Ovary (tissue), 9 donors: ENCODE results near the gene SLC7A9. TPM values are rescaled to one million over a fixed set of nuclear protein-coding genes. Genes with fewer than 3 reads are reported as not detected.

ENCODE experiments used
- DNase-seq, 5 donors: peaks; one replicate each; pipeline ENCODE4 v3.0.0-alpha.2; 2019 to 2020
- H3K27ac ChIP-seq, 2 donors: fragments of 200-600 bp; one replicate each; pipeline versions ENCODE4 v1.5.1 to v1.8.0; 2019 to 2022
- H3K27me3 ChIP-seq: fragments of 200-600 bp; one replicate; pipeline ENCODE4 v1.8.0; 2022
- H3K36me3 ChIP-seq: fragments of 200-600 bp; sonication (generic); one replicate; pipeline ENCODE4 v1.5.1; 2019
- H3K4me1 ChIP-seq: one replicate; pipeline ENCODE4 v1.8.1; 2013; ENCODE audit warnings: mild to moderate bottlenecking, moderate library complexity; ENCODE audit not compliant: insufficient read depth
- H3K4me3 ChIP-seq: fragments of 200-600 bp; sonication (generic); one replicate; pipeline ENCODE4 v1.5.1; 2017
- H3K9me3 ChIP-seq, 2 donors: fragments of 200-600 bp in 1 of 2; sonication (generic) in 1 of 2; one replicate each; pipeline versions ENCODE4 v1.5.1 to v1.8.1; 2013 to 2019; ENCODE audit warnings: mild to moderate bottlenecking in 1 of 2, moderate library complexity in 1 of 2
- EP300 ChIP-seq: sonication (generic); formaldehyde crosslinking; IDR thresholded peaks from one replicate; pipeline ENCODE4 v1.6.1; 2017; ENCODE audit warnings: antibody characterized with exemption
- POLR2A ChIP-seq: fragments of 450-650 bp; IDR thresholded peaks from one replicate; pipeline ENCODE4 v1.6.1; 2017; ENCODE audit warnings: antibody characterized with exemption, mild to moderate bottlenecking, moderate library complexity
- WGBS, 3 donors: extraction: QIAGEN DNeasy Blood & Tissue Kit in 1 of 3; methylation state at CpG; one replicate each; pipeline versions ENCODE4 v1.1.5 to v1.1.7; 2013 to 2017; 5-methylcytosine and 5-hydroxymethylcytosine counted together
- intact Hi-C, 4 donors: fragments of 100-400 bp; cut with DNase I; formaldehyde crosslinking; loops; one replicate each; pipeline versions ENCODE4 v1.11.0 to v1.15.1; 2022 to 2023
- polyA plus RNA-seq, 2 donors: library from polyadenylated mRNA; stranded (reverse); fragments of 200-250 nt in 1 of 2; fragments of 350-450 nt in 1 of 2; fragmentation: Illumina TruSeq in 1 of 2; extraction: RNeasy Lipid Tissue Mini Kit (QIAGEN cat#74804) in 1 of 2; gene quantifications; one replicate each; pipeline ENCODE4 v1.2.3, GENCODE V29; 2013 to 2014
- total RNA-seq, 7 donors: library from RNA; depleted of rRNA in 2 of 7; stranded (reverse); fragments of >200 nt in 2 of 7; fragmentation: NEBNext Ultra II Directional in 3 of 7; extraction: Animal tissue kit (Norgen Biotek cat#: 25700) in 3 of 7; gene quantifications; one replicate each; pipeline versions ENCODE4 v1.1.0 to v1.2.4, GENCODE V29; 2016 to 2023
- TF ChIP-seq, protein P1 (sequence below), 3 donors: fragments of 450-650 bp in 2 of 3; fragments of 200-600 bp in 1 of 3; IDR thresholded peaks; one replicate each; pipeline versions ENCODE4 v1.5.1 to v1.8.0; 2016 to 2022; ENCODE audit warnings: antibody characterized with exemption in 3 of 3, mild to moderate bottlenecking in 1 of 3
- donor health status: DM: no; HTN: no; CAD: no; lungs with moderate emphysema.
- donor health status: DM: no; HTN: no; CAD: no.
- donor health status: Bipolar disorder and iron deficiency.
- donor health status: DM: yes; HTN: yes; CAD: no.
- donor health status: DM: no; HTN: no; CAD: no.
- donor health status: DM: yes; HTN: yes; CAD: no.

SLC7A9 gene
- total and polyA plus RNA-seq, 9 donors = 0.23 to 0.95 (median 0.64) TPM

- Histone ChIP-seq H3K4me1 (no peaks in the 10 kb centered on the region), H3K27ac (no peak overlapping the region), H3K9me3 (peaks cover 0 to 3% of the 10 kb centered on the region in 2 donors), H3K36me3 (no peaks in the 10 kb centered on the region), H3K4me3 (no peak overlapping the region), H3K27me3 (no peaks in the 10 kb centered on the region)
- TF ChIP-seq, protein P1, sequence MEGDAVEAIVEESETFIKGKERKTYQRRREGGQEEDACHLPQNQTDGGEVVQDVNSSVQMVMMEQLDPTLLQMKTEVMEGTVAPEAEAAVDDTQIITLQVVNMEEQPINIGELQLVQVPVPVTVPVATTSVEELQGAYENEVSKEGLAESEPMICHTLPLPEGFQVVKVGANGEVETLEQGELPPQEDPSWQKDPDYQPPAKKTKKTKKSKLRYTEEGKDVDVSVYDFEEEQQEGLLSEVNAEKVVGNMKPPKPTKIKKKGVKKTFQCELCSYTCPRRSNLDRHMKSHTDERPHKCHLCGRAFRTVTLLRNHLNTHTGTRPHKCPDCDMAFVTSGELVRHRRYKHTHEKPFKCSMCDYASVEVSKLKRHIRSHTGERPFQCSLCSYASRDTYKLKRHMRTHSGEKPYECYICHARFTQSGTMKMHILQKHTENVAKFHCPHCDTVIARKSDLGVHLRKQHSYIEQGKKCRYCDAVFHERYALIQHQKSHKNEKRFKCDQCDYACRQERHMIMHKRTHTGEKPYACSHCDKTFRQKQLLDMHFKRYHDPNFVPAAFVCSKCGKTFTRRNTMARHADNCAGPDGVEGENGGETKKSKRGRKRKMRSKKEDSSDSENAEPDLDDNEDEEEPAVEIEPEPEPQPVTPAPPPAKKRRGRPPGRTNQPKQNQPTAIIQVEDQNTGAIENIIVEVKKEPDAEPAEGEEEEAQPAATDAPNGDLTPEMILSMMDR (IDR thresholded peaks at IDR 0.05) = no peak
- TF ChIP-seq POLR2A (no peak), EP300 (no peak)
- no peak for DNase-seq
- intact Hi-C loops = no loop called here
Measured at GRCh38 chr19:32909257-32909656, 39.7 kb upstream of the SLC7A9 start.

- no peak for DNase-seq
- no peak overlapping the region for H3K4me3 ChIP-seq
- TF ChIP-seq POLR2A = no peak
- TF ChIP-seq, protein P1 (IDR thresholded peaks at IDR 0.05) = no peak
- TF ChIP-seq EP300 = no peak
- H3K9me3 ChIP-seq = peaks cover 0 to 3% of the 10 kb centered on the region in 2 donors
- H3K27me3 ChIP-seq = no peaks in the 10 kb centered on the region
- no peak overlapping the region for H3K27ac ChIP-seq
- intact Hi-C loops = no loop called here
- no peaks in the 10 kb centered on the region for H3K36me3 ChIP-seq
- WGBS, 3 donors = 92 to 93% (median 93%) methylated on average over 7 of the region's 7 CpGs
- H3K4me1 ChIP-seq = no peaks in the 10 kb centered on the region
Measured at GRCh38 chr19:32908641-32909190, 39.1 kb upstream of the SLC7A9 start.

GRCh38 chr19:32902448-32902847 lies 32.9 kb upstream of the SLC7A9 start:
- TF ChIP-seq, protein P1 (IDR thresholded peaks at IDR 0.05) = no peak

GRCh38 chr19:32901504-32902161 lies 32.1 kb upstream of the SLC7A9 start:
- H3K36me3 ChIP-seq = no peaks in the 10 kb centered on the region
- intact Hi-C loops = no loop called here
- no peak for DNase-seq
- no peak overlapping the region for H3K27ac ChIP-seq
- H3K27me3 ChIP-seq = no peaks in the 10 kb centered on the region
- H3K9me3 ChIP-seq = peaks cover 0 to 3% of the 10 kb centered on the region in 2 donors
- H3K4me3 ChIP-seq = no peak overlapping the region
- H3K4me1 ChIP-seq = no peaks in the 10 kb centered on the region
- 85 to 95% (median 93%) methylated on average over 5 of the region's 5 CpGs for WGBS, 3 donors
- TF ChIP-seq POLR2A (no peak), EP300 (no peak)
- TF ChIP-seq, protein P1 (IDR thresholded peaks at IDR 0.05) = no peak

More at GRCh38 chr19:32902448-32902847, 32.9 kb upstream of the SLC7A9 start:
- Histone ChIP-seq H3K27ac (no peak overlapping the region), H3K9me3 (peaks cover 0 to 3% of the 10 kb centered on the region in 2 donors), H3K4me3 (no peak overlapping the region), H3K27me3 (no peaks in the 10 kb centered on the region), H3K4me1 (no peaks in the 10 kb centered on the region), H3K36me3 (no peaks in the 10 kb centered on the region)
- intact Hi-C loops = no loop called here
- DNase-seq = no peak
- 81 to 91% (median 87%) methylated on average over 7 of the region's 7 CpGs for WGBS, 3 donors
